Spinal cord (tissue), 10 donors: Measurements from ENCODE around the gene JSRP1. TPM values are rescaled to one million over a fixed set of nuclear protein-coding genes. Genes with fewer than 3 reads are reported as not detected.

ENCODE experiments used
- DNase-seq, 6 donors: peaks; one replicate each; pipeline versions ENCODE4 v3.0.0 to v3.0.0-alpha.2; 2013 to 2015; ENCODE audit warnings: low spot score in 6 of 6, low read depth in 4 of 6
- H3K27ac ChIP-seq: one replicate; pipeline ENCODE4 v1.5.1; 2013; ENCODE audit warnings: low read depth, low read length, control low read depth
- H3K27me3 ChIP-seq: one replicate; pipeline ENCODE4 v1.6.1; 2013; ENCODE audit warnings: low read length; ENCODE audit not compliant: control insufficient read depth, insufficient read depth
- H3K36me3 ChIP-seq: one replicate; pipeline ENCODE4 v1.6.1; 2013; ENCODE audit warnings: low read length; ENCODE audit not compliant: control insufficient read depth, insufficient read depth
- H3K4me1 ChIP-seq: one replicate; pipeline ENCODE4 v1.6.1; 2013; ENCODE audit warnings: low read length; ENCODE audit not compliant: control insufficient read depth, insufficient read depth
- H3K4me3 ChIP-seq: one replicate; pipeline ENCODE4 v1.5.1; 2013; ENCODE audit warnings: low read depth, low read length, control low read depth
- H3K9me3 ChIP-seq: one replicate; pipeline ENCODE4 v1.6.1; 2013; ENCODE audit warnings: low read length; ENCODE audit not compliant: control insufficient read depth, insufficient read depth
- WGBS: methylation state at CpG from one replicate; pipeline ENCODE4 v1.1.5; 2013; ENCODE audit warnings: missing lambda C conversion rate; ENCODE audit not compliant: insufficient coverage; 5-methylcytosine and 5-hydroxymethylcytosine counted together
- polyA plus RNA-seq, 2 donors: library from polyadenylated mRNA; unstranded; fragments of 120-200 nt; gene quantifications; one replicate each; pipeline ENCODE4 v1.2.1, GENCODE V29; 2013; ENCODE audit not compliant: insufficient read length in 2 of 2
- total RNA-seq, 2 donors: library from RNA; depleted of rRNA in 1 of 2; stranded (reverse); fragments of 120-200 nt in 1 of 2; fragments of >200 nt in 1 of 2; gene quantifications; one replicate each; pipeline versions ENCODE4 v1.2.3 to v1.2.4, GENCODE V29; 2013 to 2014
- donor health status: healthy.

The JSRP1 gene
- total and polyA plus RNA-seq, 4 donors, result 0.33 to 0.90 (median 0.72) TPM

DNA sequence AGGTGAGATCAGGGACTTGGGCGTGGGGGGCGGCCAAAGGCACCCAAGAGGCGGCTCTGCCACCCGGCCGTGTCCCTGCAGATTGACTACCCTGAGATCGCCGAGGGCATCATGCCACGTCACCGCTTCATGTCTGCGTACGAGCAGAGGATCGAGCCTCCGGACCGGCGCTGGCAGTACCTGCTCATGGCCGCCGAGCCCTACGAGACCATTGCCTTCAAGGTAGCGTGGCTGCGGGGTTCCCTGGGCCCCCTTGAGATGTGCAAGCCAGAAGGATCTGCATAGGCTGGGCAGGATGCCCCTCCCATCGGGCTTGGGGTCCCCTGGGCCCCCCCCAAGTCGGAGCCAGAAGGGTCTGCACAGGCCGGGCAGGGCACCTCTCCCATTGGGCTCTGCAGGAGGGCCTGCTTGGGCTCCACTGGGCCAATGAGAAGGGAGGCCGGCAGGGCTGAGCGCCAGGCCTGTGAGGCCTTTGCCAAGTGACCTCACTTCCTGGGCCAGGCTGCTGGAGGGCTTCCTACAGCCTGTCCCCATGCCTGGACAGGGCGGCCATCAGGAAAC lies 9.3 kb downstream of the JSRP1 start:
- WGBS, result 83% methylated on average over 26 of the region's 26 CpGs
- DNase-seq, result no peak
- Histone ChIP-seq H3K27me3 (peaks cover 26% of the 10 kb centered on the region), H3K4me3 (no peak overlapping the region), H3K9me3 (no peaks in the 10 kb centered on the region), H3K4me1 (peaks cover 26% of the 10 kb centered on the region), H3K27ac (no peak overlapping the region), H3K36me3 (peaks cover 78% of the 10 kb centered on the region)

GRCh38 chr19:2246014-2246620 lies 10.1 kb downstream of the JSRP1 start:
- Histone ChIP-seq H3K9me3 (no peaks in the 10 kb centered on the region), H3K36me3 (peaks cover 85% of the 10 kb centered on the region), H3K27me3 (peaks cover 22% of the 10 kb centered on the region), H3K4me3 (no peak overlapping the region), H3K4me1 (peaks cover 33% of the 10 kb centered on the region), H3K27ac (no peak overlapping the region)
- no peak for DNase-seq
- 89% methylated on average over 25 of the region's 25 CpGs for WGBS

GRCh38 chr19:2245273-2245672 lies 10.9 kb downstream of the JSRP1 start:
- no peak overlapping the region for H3K4me3 ChIP-seq
- H3K9me3 ChIP-seq, result no peaks in the 10 kb centered on the region
- peaks cover 93% of the 10 kb centered on the region for H3K36me3 ChIP-seq
- peaks cover 16% of the 10 kb centered on the region for H3K27me3 ChIP-seq
- WGBS, result 96% methylated on average over 15 of the region's 15 CpGs
- peaks cover 38% of the 10 kb centered on the region for H3K4me1 ChIP-seq
- no peak for DNase-seq
- no peak overlapping the region for H3K27ac ChIP-seq

GRCh38 chr19:2244486-2244885 lies 11.7 kb downstream of the JSRP1 start:
- Histone ChIP-seq H3K36me3 (peaks cover 90% of the 10 kb centered on the region), H3K9me3 (no peaks in the 10 kb centered on the region), H3K4me3 (no peak overlapping the region), H3K4me1 (peaks cover 38% of the 10 kb centered on the region), H3K27ac (no peak overlapping the region), H3K27me3 (peaks cover 8% of the 10 kb centered on the region)
- no peak for DNase-seq
- 92% methylated on average over 21 of the region's 21 CpGs for WGBS

GRCh38 chr19:2244125-2244411 lies 12.1 kb downstream of the JSRP1 start:
- H3K9me3 ChIP-seq, result no peaks in the 10 kb centered on the region
- 97% methylated on average over 12 of the region's 12 CpGs for WGBS
- H3K36me3 ChIP-seq, result peaks cover 86% of the 10 kb centered on the region
- peaks cover 4% of the 10 kb centered on the region for H3K27me3 ChIP-seq
- DNase-seq, result no peak
- no peak overlapping the region for H3K4me3 ChIP-seq
- no peak overlapping the region for H3K27ac ChIP-seq
- H3K4me1 ChIP-seq, result peaks cover 39% of the 10 kb centered on the region

DNA sequence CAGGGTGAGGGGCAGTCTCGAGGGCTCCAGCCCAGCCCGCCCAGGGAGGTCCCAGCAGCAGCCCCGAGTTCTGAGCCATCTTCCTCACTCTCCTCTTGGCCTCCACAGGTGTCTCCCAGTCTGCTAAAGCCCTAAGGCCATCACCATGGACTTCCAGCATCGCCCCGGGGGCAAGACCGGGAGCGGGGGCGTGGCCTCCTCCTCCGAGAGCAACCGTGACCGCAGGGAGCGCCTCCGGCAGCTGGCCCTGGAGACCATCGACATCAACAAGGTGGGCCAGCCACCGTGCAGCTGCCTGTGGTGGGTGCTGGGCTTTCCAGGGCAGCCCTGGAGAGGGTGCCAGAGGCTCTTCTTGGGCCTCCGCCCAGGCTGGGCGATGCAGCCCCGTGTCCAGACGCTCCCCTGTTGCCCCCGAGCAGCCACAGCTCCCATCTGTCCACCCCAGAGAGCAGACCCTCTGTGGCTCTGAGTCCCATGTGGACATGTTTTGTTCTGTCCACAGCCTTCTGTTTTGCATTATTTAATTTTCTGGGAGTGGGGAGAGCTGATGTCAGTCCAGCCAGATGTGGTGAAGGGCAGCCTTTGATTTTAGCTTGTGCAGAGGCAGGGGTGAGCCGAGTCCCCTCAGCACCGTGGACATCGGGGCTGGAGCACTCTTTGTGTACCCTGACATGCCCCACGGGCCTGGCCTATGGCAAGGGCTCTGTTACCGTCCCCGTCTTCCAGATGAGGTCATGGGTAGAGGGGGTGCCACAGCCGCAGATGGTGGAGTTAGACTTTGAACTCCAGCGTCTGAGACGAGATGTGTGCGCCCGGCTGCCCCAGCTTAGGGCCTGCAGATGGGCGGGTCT lies 12.7 kb downstream of the JSRP1 start:
- DNase-seq, result no peak
- H3K4me3 ChIP-seq, result no peak overlapping the region
- 79% methylated on average over 32 of the region's 32 CpGs for WGBS
- peaks cover 80% of the 10 kb centered on the region for H3K36me3 ChIP-seq
- H3K4me1 ChIP-seq, result peaks cover 44% of the 10 kb centered on the region
- H3K9me3 ChIP-seq, result no peaks in the 10 kb centered on the region
- no peak overlapping the region for H3K27ac ChIP-seq
- no peaks in the 10 kb centered on the region for H3K27me3 ChIP-seq

- peaks cover 78% of the 10 kb centered on the region for H3K36me3 ChIP-seq
- H3K4me3 ChIP-seq, result no peak overlapping the region
- H3K27me3 ChIP-seq, result no peaks in the 10 kb centered on the region
- peaks cover 49% of the 10 kb centered on the region for H3K4me1 ChIP-seq
- no peak for DNase-seq
- 97% methylated on average over 7 of the region's 8 CpGs for WGBS
- H3K9me3 ChIP-seq, result no peaks in the 10 kb centered on the region
- H3K27ac ChIP-seq, result no peak overlapping the region
Measured at GRCh38 chr19:2242816-2243215, 13.4 kb downstream of the JSRP1 start.

DNA sequence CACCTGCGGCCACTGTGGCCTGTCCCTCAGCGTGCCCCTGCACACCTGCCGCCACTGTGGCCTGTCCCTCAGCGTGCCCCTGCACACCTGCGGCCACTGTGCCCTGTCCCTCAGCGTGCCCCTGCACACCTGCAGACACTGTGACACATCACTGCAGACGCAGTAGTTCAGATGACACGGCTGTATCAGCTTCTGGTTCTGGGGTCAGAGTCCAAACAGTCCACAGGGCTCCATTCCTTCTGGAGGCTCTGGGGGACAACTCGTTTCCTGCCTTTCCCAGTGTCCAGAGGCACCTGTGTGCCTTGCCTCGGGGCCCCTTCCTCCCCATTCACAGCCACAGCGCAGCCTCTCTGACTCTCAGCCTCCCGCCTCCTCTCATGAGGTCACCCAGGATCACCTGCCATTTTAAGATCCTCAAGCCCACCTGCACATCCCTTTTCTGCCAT lies 14.1 kb downstream of the JSRP1 start:
- Histone ChIP-seq H3K27ac (no peak overlapping the region), H3K4me3 (no peak overlapping the region), H3K36me3 (peaks cover 71% of the 10 kb centered on the region), H3K27me3 (no peaks in the 10 kb centered on the region), H3K4me1 (peaks cover 56% of the 10 kb centered on the region), H3K9me3 (no peaks in the 10 kb centered on the region)
- 92% methylated on average over 11 of the region's 12 CpGs for WGBS
- no peak for DNase-seq

- WGBS, result 82% methylated on average over 38 of the region's 41 CpGs
- Histone ChIP-seq H3K4me1 (peaks cover 54% of the 10 kb centered on the region), H3K4me3 (no peak overlapping the region), H3K27ac (no peak overlapping the region), H3K9me3 (no peaks in the 10 kb centered on the region), H3K36me3 (peaks cover 61% of the 10 kb centered on the region), H3K27me3 (no peaks in the 10 kb centered on the region)
- DNase-seq, result no peak
Measured at GRCh38 chr19:2240881-2241760, 15.1 kb downstream of the JSRP1 start.
